Right lung (tissue), 5 donors: ENCODE measurements around the gene RASEF. TPM values are rescaled to one million over a fixed set of nuclear protein-coding genes. Genes with fewer than 3 reads are reported as not detected.
"Not testable (repeated sequence)": the region's sequence is repeated elsewhere in the genome, so short reads cannot be mapped to it uniquely, and the experiment has no call there.

Experiments used
- DNase-seq, 2 donors: peaks; one replicate each; pipeline ENCODE4 v3.0.0-alpha.2; 2013
- polyA plus RNA-seq, 5 donors: library from polyadenylated mRNA; unstranded; fragments of 120-200 nt; gene quantifications; one replicate each; pipeline versions ENCODE4 v1.2.1 to v1.2.3, GENCODE V29; 2013; ENCODE audit warnings: inconsistent platforms in 1 of 5, low replicate concordance in 1 of 5; ENCODE audit not compliant: insufficient read length in 5 of 5, insufficient read depth in 1 of 5

RASEF gene
- polyA plus RNA-seq, 5 donors = 7.2 to 9.1 (median 8.5) TPM

DNA sequence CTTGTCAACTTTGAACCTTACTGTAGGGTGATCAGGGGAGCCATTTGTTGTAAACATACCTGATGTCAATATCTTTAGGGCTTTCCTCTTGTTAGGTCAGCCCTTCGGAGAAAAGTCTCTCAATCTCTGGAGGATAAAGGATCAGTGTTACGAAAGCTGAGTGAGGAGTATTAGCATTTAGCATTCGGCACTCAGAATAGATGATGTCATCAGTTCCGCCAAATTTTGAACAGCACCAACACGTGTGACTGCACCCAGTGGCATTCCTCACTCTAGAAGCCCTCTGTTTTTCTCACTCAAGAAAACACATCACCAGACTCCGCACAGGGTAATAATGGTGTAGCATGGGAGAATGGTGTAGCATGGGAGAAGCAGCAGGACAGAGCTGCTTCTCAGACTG lies 87.8 kb downstream of the RASEF start:
- DNase-seq = no peak

DNA sequence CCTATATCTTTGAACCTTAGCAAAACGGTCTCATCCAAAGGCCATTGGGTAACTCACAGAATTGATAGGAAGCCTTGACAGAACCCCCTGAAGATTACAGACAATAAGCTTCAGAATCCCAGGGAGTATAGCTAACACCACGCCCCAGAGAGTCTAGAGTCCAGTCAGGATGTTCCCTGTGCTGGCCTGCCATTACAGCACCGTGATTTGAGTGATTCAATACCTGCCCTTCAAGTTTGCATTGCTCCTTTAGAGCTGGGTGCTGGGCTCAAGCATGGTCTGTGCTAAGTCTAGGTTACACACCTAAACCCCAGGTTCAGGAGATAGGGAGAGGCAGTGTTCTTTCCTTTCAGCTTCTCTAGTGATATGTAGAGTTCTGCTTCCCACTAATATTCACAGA lies 90.5 kb downstream of the RASEF start:
- DNase-seq = no peak

DNA sequence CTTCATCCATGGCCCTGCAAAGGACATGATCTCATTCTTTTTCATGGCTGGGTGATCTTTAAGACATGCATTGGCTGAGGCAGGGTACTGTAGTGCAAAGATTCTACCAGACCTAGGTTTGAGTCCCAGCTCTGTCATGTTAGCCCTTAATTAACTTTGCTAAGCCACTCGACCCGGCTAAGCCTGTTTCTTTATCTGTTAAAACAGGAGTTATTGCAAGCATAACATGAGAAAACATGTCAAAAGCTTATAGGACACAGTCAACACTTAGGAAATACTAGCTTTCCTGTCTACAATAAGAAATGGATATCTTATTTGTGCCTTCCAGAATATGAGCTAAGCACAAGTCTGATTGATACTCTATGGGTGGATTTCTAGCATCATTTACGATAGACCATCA lies 92.6 kb downstream of the RASEF start:
- no peak for DNase-seq

- DNase-seq = no peak
Observed at GRCh38 chr9:82969291-82969690, 93.7 kb downstream of the RASEF start.

DNA sequence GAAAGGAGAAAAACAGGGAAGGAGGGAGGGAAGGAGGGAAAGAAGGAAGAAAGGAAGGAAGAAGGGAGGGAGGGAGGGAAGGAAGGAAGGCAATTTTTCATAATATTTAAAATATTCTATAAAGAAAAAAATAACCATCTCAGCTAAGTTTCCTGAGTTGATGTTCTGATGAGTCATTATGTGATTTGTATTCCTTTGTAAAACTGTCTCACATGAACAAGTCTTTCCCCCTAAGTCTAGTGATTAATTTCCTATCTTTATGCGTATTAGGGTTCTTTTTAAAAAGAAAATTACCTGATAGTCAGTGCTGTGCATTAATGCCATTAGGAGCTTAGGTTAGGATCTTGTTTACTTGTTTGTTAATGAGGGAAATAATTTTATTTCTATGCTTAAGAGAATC lies 94.1 kb downstream of the RASEF start:
- DNase-seq = no peak

DNA sequence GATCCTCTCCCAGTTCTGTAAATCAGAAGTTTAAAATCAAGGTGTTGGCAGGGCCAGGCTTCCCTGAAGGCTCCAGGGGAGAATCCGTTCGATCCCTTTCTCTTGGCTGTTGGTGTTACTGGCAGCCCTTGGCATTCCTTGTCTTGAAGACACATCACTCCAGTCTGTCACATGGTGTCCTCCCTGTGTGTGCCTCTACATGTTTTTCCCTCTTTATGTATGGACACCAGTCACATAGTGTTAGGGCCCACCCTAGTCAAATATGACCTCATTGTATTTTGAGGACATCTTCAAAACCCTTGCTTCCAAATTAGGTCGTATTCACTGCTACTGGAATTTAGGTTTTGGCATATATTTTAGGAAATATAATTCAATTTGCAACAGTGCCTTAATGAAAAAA lies 94.6 kb downstream of the RASEF start:
- DNase-seq = no peak

DNA sequence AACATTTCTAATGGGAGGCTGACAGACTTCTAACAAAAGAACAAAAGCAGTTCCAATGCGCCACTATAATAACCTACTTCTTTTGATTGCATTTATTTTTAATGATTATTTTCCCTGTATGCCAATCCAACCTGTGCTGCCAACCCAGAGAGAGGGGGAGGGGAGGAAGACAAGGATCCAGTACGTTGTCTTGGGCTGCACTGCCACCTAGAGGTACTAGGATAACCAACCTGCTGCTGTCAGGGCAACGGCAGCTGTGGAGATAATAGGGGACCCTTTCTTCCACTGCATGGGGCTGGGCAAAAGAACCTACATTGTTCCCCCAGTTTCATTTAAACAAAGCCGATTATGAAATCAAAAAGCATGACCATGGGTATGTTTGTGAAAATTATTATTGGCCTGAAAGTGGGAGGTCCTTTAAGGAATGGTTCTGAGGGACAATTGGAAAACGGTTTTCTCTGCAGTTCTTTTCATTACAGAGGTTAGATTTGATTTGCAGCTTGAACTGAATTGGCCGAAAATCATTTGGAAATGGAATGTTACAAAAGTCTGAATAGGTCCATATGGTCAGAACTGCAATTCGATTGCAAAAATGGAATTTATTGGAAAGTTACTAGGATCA lies 101.3 kb downstream of the RASEF start:
- DNase-seq = peak; percentile 68 to 75

DNA sequence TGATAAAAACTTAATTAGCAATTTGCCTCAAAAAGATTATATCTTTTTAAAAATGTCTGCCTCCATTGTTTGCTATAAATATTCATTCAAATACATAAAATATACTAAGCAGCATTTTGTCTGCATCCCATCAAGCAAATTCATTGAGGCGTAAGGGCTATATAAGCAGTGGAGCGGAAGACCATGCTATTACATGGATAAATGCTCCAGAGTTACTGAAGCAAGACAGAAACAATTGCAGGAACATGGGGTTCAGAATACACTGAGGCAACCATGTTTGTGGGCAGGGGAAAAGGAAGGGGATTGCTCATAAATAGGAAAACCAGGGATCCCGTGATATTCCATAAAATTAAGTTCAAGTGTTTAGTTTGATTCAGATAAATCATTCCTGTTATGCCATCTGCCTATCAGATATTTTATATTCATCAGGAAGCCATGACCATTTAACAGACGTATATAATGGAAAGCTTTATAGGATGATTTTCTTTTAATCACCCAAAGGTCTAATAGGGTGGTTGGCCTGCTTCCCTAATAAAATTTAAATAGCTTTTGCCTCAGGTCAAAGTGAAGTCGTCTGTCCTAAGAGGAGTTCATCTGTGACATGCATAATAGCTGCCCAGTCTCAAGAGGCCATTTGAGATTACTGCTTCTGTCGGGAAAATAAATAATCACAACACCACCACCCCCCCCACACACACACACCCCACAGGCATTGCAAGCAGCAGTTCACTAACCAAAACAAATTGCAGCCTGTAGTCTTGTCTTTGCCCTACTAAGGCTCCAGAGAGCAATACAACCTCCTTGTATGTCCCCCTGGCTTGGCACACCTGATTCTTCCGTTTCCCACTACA lies 105.2 kb downstream of the RASEF start:
- no peak for DNase-seq

DNA sequence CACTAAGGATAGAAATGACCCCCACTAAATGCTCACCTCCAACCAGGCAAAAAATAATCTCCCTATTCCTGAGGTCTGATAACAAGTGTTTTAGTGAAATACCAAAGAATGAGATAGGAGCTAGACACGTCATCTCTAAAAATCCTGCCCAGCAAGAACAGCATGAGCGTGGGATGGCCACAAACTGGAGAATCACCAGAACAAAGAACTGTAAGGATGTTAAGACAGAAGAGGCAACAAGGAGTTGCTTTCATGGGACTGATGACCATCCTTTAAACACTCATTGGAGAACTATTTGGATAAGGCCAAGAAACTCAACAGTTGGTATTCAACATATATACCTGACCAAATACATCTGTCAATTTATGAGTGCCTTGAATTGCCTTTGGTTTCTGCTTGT lies 113.7 kb downstream of the RASEF start:
- no peak for DNase-seq

- no peak for DNase-seq
Observed at GRCh38 chr9:82940376-82940775, 122.6 kb downstream of the RASEF start.

DNA sequence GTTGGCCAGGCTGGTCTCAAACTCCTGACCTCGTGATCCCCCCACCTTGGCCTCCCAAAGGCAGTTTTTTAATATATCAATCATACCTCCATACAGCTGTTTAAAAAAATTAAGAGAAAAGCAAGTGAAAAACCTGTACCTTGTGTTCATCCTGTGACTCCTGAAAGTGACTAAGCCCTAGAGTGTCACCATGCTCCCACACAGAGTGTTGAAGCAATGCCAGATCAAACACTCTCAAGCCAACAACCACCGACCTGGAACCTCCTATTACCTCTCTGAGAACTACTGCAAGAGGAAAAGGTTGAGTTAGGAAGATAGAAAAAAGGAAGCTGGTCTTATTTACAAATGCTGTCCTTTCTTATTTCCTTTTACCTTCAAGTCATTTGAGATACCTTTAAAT lies 123.5 kb downstream of the RASEF start:
- DNase-seq = no peak

- DNase-seq = no peak
Observed at GRCh38 chr9:82938426-82939218, 124.3 kb downstream of the RASEF start.

- not testable (repeated sequence) for DNase-seq
Observed at GRCh38 chr9:82936561-82936960, 126.4 kb downstream of the RASEF start.

GRCh38 chr9:82934949-82935348 lies 128.0 kb downstream of the RASEF start:
- DNase-seq = no peak

DNA sequence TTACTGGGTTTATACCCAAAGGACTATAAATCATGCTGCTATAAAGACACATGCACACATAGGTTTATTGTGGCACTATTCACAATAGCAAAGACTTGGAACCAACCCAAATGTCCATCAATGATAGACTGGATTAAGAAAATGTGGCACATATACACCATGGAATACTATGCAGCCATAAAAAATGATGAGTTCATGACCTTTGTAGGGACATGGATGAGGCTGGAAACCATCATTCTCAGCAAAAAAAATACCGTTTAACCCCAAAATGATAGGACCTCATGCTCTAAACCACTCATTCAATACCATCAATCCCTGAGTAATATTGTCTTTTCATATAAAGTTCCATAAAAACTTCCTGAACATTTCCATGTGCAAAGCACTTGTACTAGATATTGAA lies 128.9 kb downstream of the RASEF start:
- not testable (repeated sequence) for DNase-seq

DNA sequence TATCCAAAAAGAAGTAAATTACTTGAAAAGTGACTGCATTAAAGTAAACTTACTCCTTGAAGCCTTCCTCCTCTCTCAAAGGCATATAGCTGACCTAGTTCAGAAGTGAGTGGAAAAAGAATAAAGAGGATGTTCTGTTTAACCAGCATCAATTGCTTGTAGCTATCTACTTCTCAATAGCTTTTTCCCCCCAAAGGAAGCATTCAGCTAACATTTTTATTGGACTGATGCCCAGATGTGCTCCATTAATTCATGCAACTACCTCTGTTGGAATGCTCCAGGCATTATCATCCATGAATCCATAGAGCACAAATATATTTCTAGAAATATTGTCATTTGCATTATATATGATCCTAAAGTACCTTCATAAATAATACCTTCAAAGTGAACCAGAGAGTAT lies 132.8 kb downstream of the RASEF start:
- DNase-seq = no peak
